ENCODE results near the gene IQGAP1.

- TF ChIP-seq, protein P1, sequence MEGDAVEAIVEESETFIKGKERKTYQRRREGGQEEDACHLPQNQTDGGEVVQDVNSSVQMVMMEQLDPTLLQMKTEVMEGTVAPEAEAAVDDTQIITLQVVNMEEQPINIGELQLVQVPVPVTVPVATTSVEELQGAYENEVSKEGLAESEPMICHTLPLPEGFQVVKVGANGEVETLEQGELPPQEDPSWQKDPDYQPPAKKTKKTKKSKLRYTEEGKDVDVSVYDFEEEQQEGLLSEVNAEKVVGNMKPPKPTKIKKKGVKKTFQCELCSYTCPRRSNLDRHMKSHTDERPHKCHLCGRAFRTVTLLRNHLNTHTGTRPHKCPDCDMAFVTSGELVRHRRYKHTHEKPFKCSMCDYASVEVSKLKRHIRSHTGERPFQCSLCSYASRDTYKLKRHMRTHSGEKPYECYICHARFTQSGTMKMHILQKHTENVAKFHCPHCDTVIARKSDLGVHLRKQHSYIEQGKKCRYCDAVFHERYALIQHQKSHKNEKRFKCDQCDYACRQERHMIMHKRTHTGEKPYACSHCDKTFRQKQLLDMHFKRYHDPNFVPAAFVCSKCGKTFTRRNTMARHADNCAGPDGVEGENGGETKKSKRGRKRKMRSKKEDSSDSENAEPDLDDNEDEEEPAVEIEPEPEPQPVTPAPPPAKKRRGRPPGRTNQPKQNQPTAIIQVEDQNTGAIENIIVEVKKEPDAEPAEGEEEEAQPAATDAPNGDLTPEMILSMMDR (IDR thresholded peaks at IDR 0.05) = no peak
- no peak for TF ChIP-seq ZNF121 (CRISPR knock-in tag; IDR thresholded peaks at IDR 0.05)
- TF ChIP-seq FOXK1 (CRISPR knock-in tag; IDR thresholded peaks at IDR 0.05) = no peak
Measured at GRCh38 chr15:90349821-90350220, 38.2 kb upstream of the IQGAP1 start.

All from WTC11 (cell line).